ENCODE results near the gene REV3L. TPM values are rescaled to one million over a fixed set of nuclear protein-coding genes. Genes with fewer than 3 reads are reported as not detected.

REV3L gene
- total and polyA plus RNA-seq, 9 of the 15 experiments (the other 6 are each of a cell fraction or from before 2014, with no cell fraction given), result 5.5 to 24.4 (median 14.4) TPM

DNA sequence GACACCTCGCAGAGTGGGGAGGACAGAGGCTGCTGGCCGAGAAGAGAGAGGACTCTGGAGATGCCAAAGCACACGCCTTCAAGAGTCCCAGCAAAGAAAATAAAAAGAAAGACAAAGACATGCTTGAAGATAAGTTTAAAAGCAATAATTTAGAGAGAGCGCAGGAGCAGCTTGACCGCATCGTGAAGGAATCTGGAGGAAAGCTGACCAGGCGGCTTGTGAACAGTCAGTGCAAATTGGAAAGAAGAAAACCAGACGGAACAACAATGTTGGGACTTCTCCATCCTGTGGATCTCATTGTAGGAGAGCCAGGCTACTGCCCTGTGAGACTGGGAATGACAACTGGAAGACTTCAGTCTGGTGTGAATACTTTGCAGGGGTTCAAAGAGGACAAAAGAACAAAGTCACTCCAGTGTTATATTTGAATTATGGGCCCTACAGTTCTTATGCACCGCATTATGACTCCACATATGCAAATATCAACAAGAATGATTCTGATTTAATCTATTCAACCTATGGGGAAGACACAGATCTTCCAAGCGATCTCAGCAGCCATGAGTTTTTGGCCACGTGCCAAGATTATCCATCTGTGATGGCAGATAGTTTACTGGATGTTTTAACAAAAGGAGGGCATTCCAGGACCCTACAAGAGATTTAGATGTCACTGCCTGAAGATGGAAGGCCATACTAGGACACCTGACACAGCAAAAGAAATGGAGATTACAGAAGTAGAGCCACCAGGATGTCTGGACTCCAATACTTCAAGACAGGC is 52.2 kb downstream of the REV3L start (continued):
- TF ChIP-seq, protein P1, sequence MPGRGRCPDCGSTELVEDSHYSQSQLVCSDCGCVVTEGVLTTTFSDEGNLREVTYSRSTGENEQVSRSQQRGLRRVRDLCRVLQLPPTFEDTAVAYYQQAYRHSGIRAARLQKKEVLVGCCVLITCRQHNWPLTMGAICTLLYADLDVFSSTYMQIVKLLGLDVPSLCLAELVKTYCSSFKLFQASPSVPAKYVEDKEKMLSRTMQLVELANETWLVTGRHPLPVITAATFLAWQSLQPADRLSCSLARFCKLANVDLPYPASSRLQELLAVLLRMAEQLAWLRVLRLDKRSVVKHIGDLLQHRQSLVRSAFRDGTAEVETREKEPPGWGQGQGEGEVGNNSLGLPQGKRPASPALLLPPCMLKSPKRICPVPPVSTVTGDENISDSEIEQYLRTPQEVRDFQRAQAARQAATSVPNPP (IDR thresholded peaks at IDR 0.05; ENCODE audit: borderline replicate concordance, insufficient read depth, insufficient read length), result no peak

DNA sequence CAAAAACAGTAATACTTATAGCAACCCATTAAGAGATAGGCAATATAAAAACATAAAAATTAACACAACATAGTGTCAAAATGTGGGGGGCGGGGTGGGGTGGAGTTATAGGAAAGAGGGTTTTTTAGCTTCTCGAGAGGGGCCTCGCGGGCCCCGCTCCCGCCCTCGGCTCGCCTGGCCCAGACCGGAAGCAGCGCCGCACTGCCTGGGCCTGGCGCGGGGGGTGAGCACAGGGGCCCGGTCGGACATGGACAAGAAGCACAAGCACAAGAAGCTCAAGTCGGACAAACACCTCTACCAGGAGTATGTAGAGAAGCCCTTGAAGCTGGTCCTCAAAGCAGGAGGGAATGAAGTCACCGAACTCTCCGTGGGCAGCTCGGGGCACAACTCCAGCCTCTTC is 53.4 kb downstream of the REV3L start:
- in situ Hi-C loops (cut with MboI) (no loop called here), intact Hi-C loops (cut with micrococcal nuclease) (no loop called here)
- POLR2A ChIA-PET, result no interaction called here
- TF ChIP-seq, protein P2, sequence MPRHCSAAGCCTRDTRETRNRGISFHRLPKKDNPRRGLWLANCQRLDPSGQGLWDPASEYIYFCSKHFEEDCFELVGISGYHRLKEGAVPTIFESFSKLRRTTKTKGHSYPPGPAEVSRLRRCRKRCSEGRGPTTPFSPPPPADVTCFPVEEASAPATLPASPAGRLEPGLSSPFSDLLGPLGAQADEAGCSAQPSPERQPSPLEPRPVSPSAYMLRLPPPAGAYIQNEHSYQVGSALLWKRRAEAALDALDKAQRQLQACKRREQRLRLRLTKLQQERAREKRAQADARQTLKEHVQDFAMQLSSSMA (CRISPR knock-in tag; IDR thresholded peaks at IDR 0.05), result no peak
- TF ChIP-seq ZNF140 (CRISPR knock-in tag; IDR thresholded peaks at IDR 0.05) (no peak), IFI16 (CRISPR knock-in tag; IDR thresholded peaks at IDR 0.05) (no peak), SMC3 (conservative IDR thresholded peaks at IDR 0.05; ENCODE audit: insufficient read depth, low read depth, low read length) (no peak), HDAC2 (IDR thresholded peaks at IDR 0.05) (no peak), BMI1 (IDR thresholded peaks at IDR 0.05; ENCODE audit: low read length) (no peak), FOXK2 (conservative IDR thresholded peaks at IDR 0.05 in 1 of 2, IDR thresholded peaks at IDR 0.05 in 1 of 2; ENCODE audit: low read depth in 2 of 2) (no peak), NBN (IDR thresholded peaks at IDR 0.05; ENCODE audit: low read depth) (no peak), BRCA1 (IDR thresholded peaks at IDR 0.05) (no peak), BRCA1 (CRISPR knock-in tag; IDR thresholded peaks at IDR 0.05) (no peak), ZFX (CRISPR knock-in tag; IDR thresholded peaks at IDR 0.05) (no peak), ZNF764 (CRISPR knock-in tag; IDR thresholded peaks at IDR 0.05; ENCODE audit: low read depth) (no peak), MYBL2 (IDR thresholded peaks at IDR 0.05; ENCODE audit: low read depth) (no peak), MYBL2 (CRISPR knock-in tag; IDR thresholded peaks at IDR 0.05; ENCODE audit: borderline replicate concordance) (no peak), ETV1 (tag; conservative IDR thresholded peaks at IDR 0.05; ENCODE audit: low read depth) (no peak), TCF3 (CRISPR knock-in tag; IDR thresholded peaks at IDR 0.05) (no peak)
- TF ChIP-seq, protein P3, sequence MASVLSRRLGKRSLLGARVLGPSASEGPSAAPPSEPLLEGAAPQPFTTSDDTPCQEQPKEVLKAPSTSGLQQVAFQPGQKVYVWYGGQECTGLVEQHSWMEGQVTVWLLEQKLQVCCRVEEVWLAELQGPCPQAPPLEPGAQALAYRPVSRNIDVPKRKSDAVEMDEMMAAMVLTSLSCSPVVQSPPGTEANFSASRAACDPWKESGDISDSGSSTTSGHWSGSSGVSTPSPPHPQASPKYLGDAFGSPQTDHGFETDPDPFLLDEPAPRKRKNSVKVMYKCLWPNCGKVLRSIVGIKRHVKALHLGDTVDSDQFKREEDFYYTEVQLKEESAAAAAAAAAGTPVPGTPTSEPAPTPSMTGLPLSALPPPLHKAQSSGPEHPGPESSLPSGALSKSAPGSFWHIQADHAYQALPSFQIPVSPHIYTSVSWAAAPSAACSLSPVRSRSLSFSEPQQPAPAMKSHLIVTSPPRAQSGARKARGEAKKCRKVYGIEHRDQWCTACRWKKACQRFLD (CRISPR knock-in tag; IDR thresholded peaks at IDR 0.05), result no peak
- Histone ChIP-seq H2AFZ (ENCODE audit: low read depth, low read length) (no peak overlapping the region), H3K27me3 (ENCODE audit: control insufficient read depth in 2 of 2, insufficient read depth in 2 of 2, low read length in 2 of 2) (no peaks in the 10 kb centered on the region), H3K27ac (ENCODE audit: extremely low read depth, low read depth, low read length) (no peak overlapping the region), H4K20me1 (replicated peaks; ENCODE audit: control insufficient read depth, insufficient read depth, low read length) (no peaks in the 10 kb centered on the region), H3K9me1 (ENCODE audit: control insufficient read depth, insufficient read depth, low read length) (peaks cover 3% of the 10 kb centered on the region), H3K4me1 (replicated peaks in 1 of 2; ENCODE audit: control insufficient read depth in 2 of 2, insufficient read depth in 2 of 2, low read length in 2 of 2) (peaks cover under 1 to 5% of the 10 kb centered on the region in 2 experiments; a peak in 3 of 5 replicates), H3K9me3 (replicated peaks; ENCODE audit: control insufficient read depth, insufficient read depth, low read depth, low read length) (peaks cover 4% of the 10 kb centered on the region; the same call in 1 of the 2 replicates), H3K4me2 (ENCODE audit: insufficient read depth, low read length) (no peak overlapping the region), H3K36me3 (ENCODE audit: control insufficient read depth, insufficient read depth, low read length) (0 out of 3 replicates have a peak, but pooled peaks cover 2% of the 10 kb centered on the region), H3K79me2 (ENCODE audit: control insufficient read depth, insufficient read depth, low read length) (peaks cover 82% of the 10 kb centered on the region), H3K4me3 (no peak overlapping the region), H3K9ac (ENCODE audit: insufficient read depth in 1 of 2, low read depth in 2 of 2, low read length in 2 of 2) (no peak overlapping the region)
- CTCF ChIA-PET (ENCODE audit: low intra/inter-chr PET ratio), result no interaction called here
- DNase-seq (ENCODE audit: extremely low read depth in 1 of 4, low spot score in 3 of 4) (no peak), FAIRE-seq (no peak), ATAC-seq (no peak)
- 96% methylated on average over 3 of the region's 19 CpGs for WGBS (ENCODE audit: insufficient coverage, low coverage, missing lambda C conversion rate)
- no TSS peak for BruUV-seq (replicated peaks)
